Breast epithelium (tissue), 4 donors: ENCODE data around the gene FITM1. TPM values are rescaled to one million over a fixed set of nuclear protein-coding genes. Genes with fewer than 3 reads are reported as not detected.
A peak's percentile ranks its signal among the peaks of the same experiment; 100 is the strongest.

ENCODE experiments used
- DNase-seq, 2 donors: peaks; one replicate each; pipeline ENCODE4 v3.0.0-alpha.2; 2019; ENCODE audit warnings: low spot score in 2 of 2
- H3K27ac ChIP-seq, 2 donors: fragments of 200-600 bp; sonication (generic) in 1 of 2; one replicate each; pipeline ENCODE4 v1.5.1; 2016 to 2019; ENCODE audit warnings: mild to moderate bottlenecking in 1 of 2
- H3K27me3 ChIP-seq, 2 donors: fragments of 200-600 bp; sonication (generic) in 1 of 2; one replicate each; pipeline versions ENCODE4 v1.5.1 to v1.6.0; 2017 to 2019; ENCODE audit warnings: control low read depth in 1 of 2, mild to moderate bottlenecking in 1 of 2
- H3K36me3 ChIP-seq: fragments of 200-600 bp; one replicate; pipeline ENCODE4 v1.5.1; 2019
- H3K4me1 ChIP-seq, 2 donors: fragments of 200-600 bp; sonication (generic); one replicate each; pipeline ENCODE4 v1.5.1; 2016 to 2019; ENCODE audit warnings: control low read depth in 1 of 2
- H3K4me3 ChIP-seq, 3 donors: fragments of 200-600 bp; sonication (generic); 1 replicate in 2 of 3; 2 replicates in 1 of 3; pipeline ENCODE4 v1.5.1; 2016 to 2019; ENCODE audit warnings: mild to moderate bottlenecking in 3 of 3, moderate library complexity in 2 of 3
- H3K9me3 ChIP-seq, 2 donors: fragments of 200-600 bp; sonication (generic) in 1 of 2; one replicate each; pipeline ENCODE4 v1.5.1; 2016 to 2019; ENCODE audit warnings: control low read depth in 1 of 2
- CTCF ChIP-seq, 3 donors: fragments of 450-650 bp; IDR thresholded peaks; one replicate each; pipeline ENCODE4 v1.5.1; 2016 to 2017; ENCODE audit warnings: antibody characterized with exemption in 3 of 3, mild to moderate bottlenecking in 3 of 3, moderate library complexity in 3 of 3
- POLR2A ChIP-seq: fragments of 450-650 bp; IDR thresholded peaks from one replicate; pipeline ENCODE4 v1.6.1; 2016; ENCODE audit warnings: antibody characterized with exemption, mild to moderate bottlenecking, moderate library complexity
- POLR2AphosphoS5 ChIP-seq, 3 donors: sonication (generic); formaldehyde crosslinking; IDR thresholded peaks; one replicate each; pipeline ENCODE4 v1.6.1; 2017; ENCODE audit warnings: antibody characterized with exemption in 3 of 3
- intact Hi-C: fragments of 100-400 bp; cut with DNase I; formaldehyde crosslinking; loops from one replicate; pipeline ENCODE4 v1.15.1; 2023; ENCODE audit warnings: low total_unique reads
- total RNA-seq, 3 donors: library from RNA; depleted of rRNA; stranded (reverse); fragments of >200 nt; gene quantifications; one replicate each; pipeline ENCODE4 v1.1.0, GENCODE V29; 2016

Gene FITM1
- total RNA-seq, 3 donors from 2014 or later: 1.2 to 2.6 (median 1.6) TPM

GRCh38 chr14:24160850-24161804, 30.7 kb downstream of the FITM1 start, which contains the start of gene IRF9:
TSS of gene IRF9 (plus strand) at chr14:24161265. CDS start at chr14:24162145, 880 bp downstream.
- Histone ChIP-seq H3K27me3 (no peaks in the 10 kb centered on the region), H3K4me3 (peak within 1 kb of the TSS; percentile 62 to 92 (median 71)), H3K36me3 (peaks cover 5% of the 10 kb centered on the region), H3K9me3 (no peaks in the 10 kb centered on the region), H3K4me1 (peaks cover 0 to 5% of the 10 kb centered on the region in 2 donors), H3K27ac (peak within 1 kb of the TSS; percentile 92 to 98)
- TF ChIP-seq POLR2A (peak; percentile 52), POLR2AphosphoS5 (IDR thresholded peaks at IDR 0.05) (peak; percentile 81 to 99 (median 97)), CTCF (IDR thresholded peaks at IDR 0.05) (peak; percentile 96 to 98 (median 98))
- DNase-seq: peak; percentile 93
- intact Hi-C loops: no loop called here

GRCh38 chr14:24162093-24162492, 31.6 kb downstream of the FITM1 start:
- TF ChIP-seq CTCF (IDR thresholded peaks at IDR 0.05) (no peak), POLR2AphosphoS5 (IDR thresholded peaks at IDR 0.05) (no peak), POLR2A (no peak)
- peaks cover 5% of the 10 kb centered on the region for H3K36me3 ChIP-seq
- intact Hi-C loops: no loop called here

GRCh38 chr14:24164518-24164991, 34.1 kb downstream of the FITM1 start:
- H3K4me3 ChIP-seq: no peak overlapping the region
- DNase-seq: no peak
- peaks cover 0 to 5% of the 10 kb centered on the region in 2 donors for H3K4me1 ChIP-seq
- no peak overlapping the region for H3K27ac ChIP-seq
- H3K36me3 ChIP-seq: no peaks in the 10 kb centered on the region
- intact Hi-C loops: no loop called here
- no peaks in the 10 kb centered on the region for H3K27me3 ChIP-seq
- H3K9me3 ChIP-seq: no peaks in the 10 kb centered on the region
- TF ChIP-seq POLR2A: no peak
- no peak for TF ChIP-seq POLR2AphosphoS5 (IDR thresholded peaks at IDR 0.05)
- no peak for TF ChIP-seq CTCF (IDR thresholded peaks at IDR 0.05)

More at GRCh38 chr14:24162093-24162492, 31.6 kb downstream of the FITM1 start:
- H3K27me3 ChIP-seq: no peaks in the 10 kb centered on the region
- H3K4me1 ChIP-seq: peaks cover 0 to 5% of the 10 kb centered on the region in 2 donors
- no peaks in the 10 kb centered on the region for H3K9me3 ChIP-seq
- H3K27ac ChIP-seq: peak overlapping the region; percentile 92 to 98
- peak overlapping the region; percentile 62 to 92 (median 71) for H3K4me3 ChIP-seq
- DNase-seq: no peak

GRCh38 chr14:24165785-24166184, 35.3 kb downstream of the FITM1 start:
- no peak overlapping the region for H3K4me3 ChIP-seq
- no peak overlapping the region for H3K27ac ChIP-seq
- peaks cover 0 to 5% of the 10 kb centered on the region in 2 donors for H3K4me1 ChIP-seq
- no peak for TF ChIP-seq CTCF (IDR thresholded peaks at IDR 0.05)
- TF ChIP-seq POLR2A: no peak
- no peak for TF ChIP-seq POLR2AphosphoS5 (IDR thresholded peaks at IDR 0.05)
- intact Hi-C loops: no loop called here
- H3K9me3 ChIP-seq: no peaks in the 10 kb centered on the region
- no peak for DNase-seq
- no peaks in the 10 kb centered on the region for H3K27me3 ChIP-seq
- H3K36me3 ChIP-seq: no peaks in the 10 kb centered on the region
